A549 (cell line): Measurements from ENCODE around the gene FHL1. TPM values are rescaled to one million over a fixed set of nuclear protein-coding genes. Genes with fewer than 3 reads are reported as not detected.

Experiments
- ATAC-seq, 2 experiments: fragments of 200-7000 bp in 1 of 2; fragments of >200 bp in 1 of 2; cut with Nextera tagmentation in 1 of 2; cut with Tn5 transposase in 1 of 2; 3 replicates each; pipeline versions ENCODE4 v1.8.0 to v1.9.1; 2018 to 2020; ENCODE audit warnings: mild to moderate bottlenecking in 1 of 2, moderate library complexity in 1 of 2
- CTCF ChIA-PET: fragments of 300-600 bp; sonication (Branson Sonifier 250); formaldehyde crosslinking; extraction: SDS; loops from one replicate; lab custom pipeline; 2021; ENCODE audit warnings: antibody characterized with exemption, inconsistent platforms; lab: Yijun Ruan, JAX
- POLR2A ChIA-PET: fragments of 350-600 bp; formaldehyde crosslinking; extraction: SDS; loops from one replicate; lab custom pipeline; 2021; ENCODE audit warnings: antibody characterized with exemption, inconsistent platforms; lab: Yijun Ruan, JAX
- DNase-seq, 2 experiments: peaks; one replicate each; pipeline versions ENCODE4 v3.0.0 to v3.0.0-alpha.2; 2011 to 2016; ENCODE audit warnings: low read depth in 1 of 2, low spot score in 1 of 2
- FAIRE-seq: peaks from 2 replicates; lab custom pipeline; 2011; peaks lifted over from hg19 to GRCh38; lab: Jason Lieb, UNC
- H3K27ac ChIP-seq, 2 experiments: fragments of >200 bp; sonication (Bioruptor Twin); formaldehyde crosslinking; 3 replicates each; pipeline ENCODE4 v1.5.1; 2016 to 2017
- H3K4me1 ChIP-seq: fragments of >200 bp; sonication (Bioruptor Twin); formaldehyde crosslinking; 3 replicates; pipeline ENCODE4 v1.6.1; 2016
- H3K4me2 ChIP-seq: fragments of >200 bp; sonication (Bioruptor Twin); formaldehyde crosslinking; 3 replicates; pipeline ENCODE4 v1.6.1; 2016
- H3K4me3 ChIP-seq: fragments of >200 bp; sonication (Bioruptor Twin); formaldehyde crosslinking; 3 replicates; pipeline ENCODE4 v1.5.1; 2016
- H3K9me3 ChIP-seq: fragments of >200 bp; sonication (Bioruptor Twin); formaldehyde crosslinking; 3 replicates; pipeline ENCODE4 v1.6.1; 2016
- BHLHE40 ChIP-seq: IDR thresholded peaks from 2 replicates; pipeline ENCODE4 v1.6.1; 2012; ENCODE audit warnings: low read depth, low read length, inconsistent platforms
- CEBPB ChIP-seq, 2 experiments: fragments of >200 bp in 1 of 2; sonication (Bioruptor Twin) in 1 of 2; formaldehyde crosslinking in 1 of 2; IDR thresholded peaks; 2 replicates each; pipeline ENCODE4 v1.6.1; 2012 to 2016
- KDM1A ChIP-seq: fragments of 200-600 bp; sonication (generic); IDR thresholded peaks from 2 replicates; pipeline ENCODE4 v1.6.1; 2016; ENCODE audit warnings: low read depth, mild to moderate bottlenecking
- MAFK ChIP-seq: fragments of 450-650 bp; IDR thresholded peaks from 2 replicates; pipeline ENCODE4 v1.6.1; 2014; ENCODE audit not compliant: partially characterized antibody
- MAZ ChIP-seq: fragments of 150-350 bp; IDR thresholded peaks from 2 replicates; pipeline ENCODE4 v1.6.1; 2014; ENCODE audit warnings: antibody characterized with exemption, low read depth, low read length, borderline replicate concordance
- MYC ChIP-seq: IDR thresholded peaks from 2 replicates; pipeline ENCODE4 v1.6.1; 2012; ENCODE audit warnings: mild to moderate bottlenecking, inconsistent platforms, low read length, improper control_type of control experiment, borderline replicate concordance
- NPAS2 ChIP-seq: fragments of 250-450 bp; sonication (Bioruptor Pico); IDR thresholded peaks from 2 replicates; pipeline ENCODE4 v1.8.0; 2022; ENCODE audit warnings: mild to moderate bottlenecking, moderate library complexity, borderline replicate concordance
- NR3C1 ChIP-seq: fragments of >200 bp; sonication (Bioruptor Twin); formaldehyde crosslinking; IDR thresholded peaks from 3 replicates; pipeline ENCODE4 v1.6.1; 2017
- PHF8 ChIP-seq: fragments of 200-600 bp; sonication (generic); IDR thresholded peaks from 2 replicates; pipeline ENCODE4 v1.6.1; 2016; ENCODE audit warnings: low read depth, mild to moderate bottlenecking, antibody characterized with exemption, moderate library complexity, borderline replicate concordance
- TFCP2L1 ChIP-seq: fragments of 250-450 bp; sonication (Bioruptor Pico); IDR thresholded peaks from 2 replicates; pipeline ENCODE4 v1.5.0; 2021; ENCODE audit warnings: mild to moderate bottlenecking
- ZFP36 ChIP-seq: fragments of 450-650 bp; IDR thresholded peaks from 2 replicates; pipeline ENCODE4 v1.6.1; 2014; ENCODE audit warnings: borderline replicate concordance; ENCODE audit not compliant: partially characterized antibody
- WGBS: methylation state at CpG from one replicate; pipeline ENCODE4 v1.1.6; 2017; ENCODE audit errors: missing lambda C conversion rate; 5-methylcytosine and 5-hydroxymethylcytosine counted together
- polyA plus RNA-seq, 4 experiments: library from polyadenylated mRNA; depleted of rRNA in 3 of 4; stranded (reverse); fragments of >200 nt; fragmentation: RNase III in 1 of 4; extraction: RNeasy Plus Mini Kit Qiagen cat#74134 plus additional on column Dnase treatment in 1 of 4; gene quantifications; 2 replicates in 3 of 4; 3 replicates in 1 of 4; pipeline ENCODE4 v1.2.3, GENCODE V29; 2011 to 2017
- TF ChIP-seq, protein P1 (sequence below): fragments of >200 bp; sonication (Bioruptor Twin); formaldehyde crosslinking; IDR thresholded peaks from 2 replicates; pipeline ENCODE4 v1.6.1; 2016
- TF ChIP-seq, protein P2 (sequence below): fragments of 450-650 bp; IDR thresholded peaks from 2 replicates; pipeline ENCODE4 v1.6.1; 2014; ENCODE audit warnings: antibody characterized with exemption
- TF ChIP-seq, protein P3 (sequence below): IDR thresholded peaks from 2 replicates; pipeline ENCODE4 v1.6.1; 2012
- TF ChIP-seq, protein P4 (sequence below): fragments of >200 bp; sonication (Bioruptor Twin); formaldehyde crosslinking; IDR thresholded peaks from 3 replicates; pipeline ENCODE4 v1.6.1; 2016
- TF ChIP-seq, protein P5 (sequence below): fragments of 250-450 bp; sonication (Bioruptor Pico); IDR thresholded peaks from 2 replicates; pipeline ENCODE4 v1.5.0; 2021; ENCODE audit warnings: mild to moderate bottlenecking, moderate library complexity, borderline replicate concordance
- TF ChIP-seq, protein P6 (sequence below): fragments of 250-450 bp; sonication (Bioruptor Pico); IDR thresholded peaks from 2 replicates; pipeline ENCODE4 v1.5.0; 2020; ENCODE audit warnings: low read depth, mild to moderate bottlenecking, moderate library complexity
- TF ChIP-seq, protein P7 (sequence below): fragments of >200 bp; sonication (Bioruptor Twin); formaldehyde crosslinking; IDR thresholded peaks from 3 replicates; pipeline ENCODE4 v1.5.1; 2016

Gene FHL1
- polyA plus RNA-seq, 2 of the 4 experiments (the other 2 are of a cell fraction): 31.6 to 32.2 TPM

DNA sequence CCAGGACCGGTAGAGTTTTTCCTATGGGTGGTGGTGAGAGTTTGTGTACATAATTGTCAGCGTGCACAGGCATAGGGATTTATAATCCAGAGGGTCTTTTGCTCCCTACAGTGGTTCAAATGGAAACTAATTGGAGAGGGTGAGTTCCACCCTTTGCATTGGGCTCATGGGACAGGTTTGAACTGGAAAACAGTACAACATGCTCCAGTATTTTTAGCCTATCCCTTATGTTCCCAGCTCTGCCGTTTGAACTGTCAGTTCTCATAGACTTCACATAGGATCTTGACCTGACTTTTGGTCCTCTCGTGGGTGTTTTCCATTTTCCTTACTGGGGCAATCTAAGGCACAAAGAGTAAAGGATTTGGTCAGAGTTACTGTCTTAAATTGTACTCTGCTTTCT is 31.8 kb downstream of the FHL1 start:
- Histone ChIP-seq H3K9me3 (no peaks in the 10 kb centered on the region), H3K4me1 (peaks cover 15% of the 10 kb centered on the region), H3K4me2 (no peak overlapping the region), H3K27ac (no peak overlapping the region), H3K4me3 (no peak overlapping the region)
- no peak for FAIRE-seq
- TF ChIP-seq MYC: no peak
- TF ChIP-seq TFCP2L1: no peak
- TF ChIP-seq MAZ: no peak
- TF ChIP-seq ZFP36: no peak
- TF ChIP-seq BHLHE40: no peak
- TF ChIP-seq NR3C1: no peak
- TF ChIP-seq, protein P1, sequence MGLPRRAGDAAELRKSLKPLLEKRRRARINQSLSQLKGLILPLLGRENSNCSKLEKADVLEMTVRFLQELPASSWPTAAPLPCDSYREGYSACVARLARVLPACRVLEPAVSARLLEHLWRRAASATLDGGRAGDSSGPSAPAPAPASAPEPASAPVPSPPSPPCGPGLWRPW: no peak
- no peak for TF ChIP-seq KDM1A
- no peak for TF ChIP-seq CEBPB (IDR thresholded peaks at IDR 0.05)
- TF ChIP-seq PHF8: no peak
- TF ChIP-seq, protein P2, sequence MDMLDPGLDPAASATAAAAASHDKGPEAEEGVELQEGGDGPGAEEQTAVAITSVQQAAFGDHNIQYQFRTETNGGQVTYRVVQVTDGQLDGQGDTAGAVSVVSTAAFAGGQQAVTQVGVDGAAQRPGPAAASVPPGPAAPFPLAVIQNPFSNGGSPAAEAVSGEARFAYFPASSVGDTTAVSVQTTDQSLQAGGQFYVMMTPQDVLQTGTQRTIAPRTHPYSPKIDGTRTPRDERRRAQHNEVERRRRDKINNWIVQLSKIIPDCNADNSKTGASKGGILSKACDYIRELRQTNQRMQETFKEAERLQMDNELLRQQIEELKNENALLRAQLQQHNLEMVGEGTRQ: no peak
- TF ChIP-seq, protein P3, sequence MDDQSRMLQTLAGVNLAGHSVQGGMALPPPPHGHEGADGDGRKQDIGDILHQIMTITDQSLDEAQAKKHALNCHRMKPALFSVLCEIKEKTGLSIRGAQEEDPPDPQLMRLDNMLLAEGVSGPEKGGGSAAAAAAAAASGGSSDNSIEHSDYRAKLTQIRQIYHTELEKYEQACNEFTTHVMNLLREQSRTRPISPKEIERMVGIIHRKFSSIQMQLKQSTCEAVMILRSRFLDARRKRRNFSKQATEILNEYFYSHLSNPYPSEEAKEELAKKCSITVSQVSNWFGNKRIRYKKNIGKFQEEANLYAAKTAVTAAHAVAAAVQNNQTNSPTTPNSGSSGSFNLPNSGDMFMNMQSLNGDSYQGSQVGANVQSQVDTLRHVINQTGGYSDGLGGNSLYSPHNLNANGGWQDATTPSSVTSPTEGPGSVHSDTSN: no peak
- no peak for TF ChIP-seq NPAS2 (CRISPR knock-in tag)
- TF ChIP-seq, protein P4, sequence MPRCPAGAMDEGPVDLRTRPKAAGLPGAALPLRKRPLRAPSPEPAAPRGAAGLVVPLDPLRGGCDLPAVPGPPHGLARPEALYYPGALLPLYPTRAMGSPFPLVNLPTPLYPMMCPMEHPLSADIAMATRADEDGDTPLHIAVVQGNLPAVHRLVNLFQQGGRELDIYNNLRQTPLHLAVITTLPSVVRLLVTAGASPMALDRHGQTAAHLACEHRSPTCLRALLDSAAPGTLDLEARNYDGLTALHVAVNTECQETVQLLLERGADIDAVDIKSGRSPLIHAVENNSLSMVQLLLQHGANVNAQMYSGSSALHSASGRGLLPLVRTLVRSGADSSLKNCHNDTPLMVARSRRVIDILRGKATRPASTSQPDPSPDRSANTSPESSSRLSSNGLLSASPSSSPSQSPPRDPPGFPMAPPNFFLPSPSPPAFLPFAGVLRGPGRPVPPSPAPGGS: no peak
- TF ChIP-seq MAFK: no peak
- DNase-seq: no peak
- ChIA-PET POLR2A (no interaction called here), CTCF (no interaction called here)
- 74% methylated on average over 4 of the region's 4 CpGs for WGBS
- ATAC-seq: no peak

DNA sequence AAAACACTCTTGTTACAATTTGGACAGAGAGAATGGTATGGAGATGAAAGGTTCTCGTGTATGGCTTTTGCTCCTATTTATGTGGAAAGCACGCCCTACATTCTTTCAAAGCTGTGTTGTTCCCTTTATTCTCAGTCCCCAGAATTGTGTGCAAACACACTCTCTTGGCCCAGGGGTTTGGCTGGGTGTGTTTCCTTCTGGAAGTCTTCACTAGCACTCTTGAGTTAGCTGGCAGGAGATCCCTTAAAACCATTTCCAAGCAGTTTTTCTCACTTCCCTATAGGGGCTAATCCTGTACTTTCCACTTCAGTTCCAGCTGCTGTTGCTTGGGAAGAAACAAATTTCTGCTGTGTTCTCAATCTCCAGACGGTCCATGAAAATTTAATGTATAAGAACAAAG is 35.1 kb downstream of the FHL1 start:
- 87% methylated on average over 3 of the region's 3 CpGs for WGBS
- no peak for DNase-seq
- no peak for ATAC-seq
- H3K4me3 ChIP-seq: no peak overlapping the region
- FAIRE-seq: no peak
- H3K27ac ChIP-seq: no peak overlapping the region
- TF ChIP-seq, protein P5, sequence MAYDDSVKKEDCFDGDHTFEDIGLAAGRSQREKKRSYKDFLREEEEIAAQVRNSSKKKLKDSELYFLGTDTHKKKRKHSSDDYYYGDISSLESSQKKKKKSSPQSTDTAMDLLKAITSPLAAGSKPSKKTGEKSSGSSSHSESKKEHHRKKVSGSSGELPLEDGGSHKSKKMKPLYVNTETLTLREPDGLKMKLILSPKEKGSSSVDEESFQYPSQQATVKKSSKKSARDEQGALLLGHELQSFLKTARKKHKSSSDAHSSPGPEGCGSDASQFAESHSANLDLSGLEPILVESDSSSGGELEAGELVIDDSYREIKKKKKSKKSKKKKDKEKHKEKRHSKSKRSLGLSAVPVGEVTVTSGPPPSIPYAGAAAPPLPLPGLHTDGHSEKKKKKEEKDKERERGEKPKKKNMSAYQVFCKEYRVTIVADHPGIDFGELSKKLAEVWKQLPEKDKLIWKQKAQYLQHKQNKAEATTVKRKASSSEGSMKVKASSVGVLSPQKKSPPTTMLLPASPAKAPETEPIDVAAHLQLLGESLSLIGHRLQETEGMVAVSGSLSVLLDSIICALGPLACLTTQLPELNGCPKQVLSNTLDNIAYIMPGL (CRISPR knock-in tag): no peak
- TF ChIP-seq ZFP36: no peak
- TF ChIP-seq MYC: no peak
- TF ChIP-seq, protein P6, sequence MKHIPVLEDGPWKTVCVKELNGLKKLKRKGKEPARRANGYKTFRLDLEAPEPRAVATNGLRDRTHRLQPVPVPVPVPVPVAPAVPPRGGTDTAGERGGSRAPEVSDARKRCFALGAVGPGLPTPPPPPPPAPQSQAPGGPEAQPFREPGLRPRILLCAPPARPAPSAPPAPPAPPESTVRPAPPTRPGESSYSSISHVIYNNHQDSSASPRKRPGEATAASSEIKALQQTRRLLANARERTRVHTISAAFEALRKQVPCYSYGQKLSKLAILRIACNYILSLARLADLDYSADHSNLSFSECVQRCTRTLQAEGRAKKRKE (CRISPR knock-in tag): no peak
- TF ChIP-seq, protein P7, sequence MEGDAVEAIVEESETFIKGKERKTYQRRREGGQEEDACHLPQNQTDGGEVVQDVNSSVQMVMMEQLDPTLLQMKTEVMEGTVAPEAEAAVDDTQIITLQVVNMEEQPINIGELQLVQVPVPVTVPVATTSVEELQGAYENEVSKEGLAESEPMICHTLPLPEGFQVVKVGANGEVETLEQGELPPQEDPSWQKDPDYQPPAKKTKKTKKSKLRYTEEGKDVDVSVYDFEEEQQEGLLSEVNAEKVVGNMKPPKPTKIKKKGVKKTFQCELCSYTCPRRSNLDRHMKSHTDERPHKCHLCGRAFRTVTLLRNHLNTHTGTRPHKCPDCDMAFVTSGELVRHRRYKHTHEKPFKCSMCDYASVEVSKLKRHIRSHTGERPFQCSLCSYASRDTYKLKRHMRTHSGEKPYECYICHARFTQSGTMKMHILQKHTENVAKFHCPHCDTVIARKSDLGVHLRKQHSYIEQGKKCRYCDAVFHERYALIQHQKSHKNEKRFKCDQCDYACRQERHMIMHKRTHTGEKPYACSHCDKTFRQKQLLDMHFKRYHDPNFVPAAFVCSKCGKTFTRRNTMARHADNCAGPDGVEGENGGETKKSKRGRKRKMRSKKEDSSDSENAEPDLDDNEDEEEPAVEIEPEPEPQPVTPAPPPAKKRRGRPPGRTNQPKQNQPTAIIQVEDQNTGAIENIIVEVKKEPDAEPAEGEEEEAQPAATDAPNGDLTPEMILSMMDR: no peak
- H3K4me2 ChIP-seq: no peak overlapping the region
- ChIA-PET POLR2A (no interaction called here), CTCF (interaction anchor here (1.3 kb wide), 1 partner anchor 154 kb away, joined by 6 read pairs; no protein-coding TSS in a partner anchor)
- H3K4me1 ChIP-seq: peaks cover 22% of the 10 kb centered on the region
- no peaks in the 10 kb centered on the region for H3K9me3 ChIP-seq
